Measurements from ENCODE around the gene CNPY1.

DNA sequence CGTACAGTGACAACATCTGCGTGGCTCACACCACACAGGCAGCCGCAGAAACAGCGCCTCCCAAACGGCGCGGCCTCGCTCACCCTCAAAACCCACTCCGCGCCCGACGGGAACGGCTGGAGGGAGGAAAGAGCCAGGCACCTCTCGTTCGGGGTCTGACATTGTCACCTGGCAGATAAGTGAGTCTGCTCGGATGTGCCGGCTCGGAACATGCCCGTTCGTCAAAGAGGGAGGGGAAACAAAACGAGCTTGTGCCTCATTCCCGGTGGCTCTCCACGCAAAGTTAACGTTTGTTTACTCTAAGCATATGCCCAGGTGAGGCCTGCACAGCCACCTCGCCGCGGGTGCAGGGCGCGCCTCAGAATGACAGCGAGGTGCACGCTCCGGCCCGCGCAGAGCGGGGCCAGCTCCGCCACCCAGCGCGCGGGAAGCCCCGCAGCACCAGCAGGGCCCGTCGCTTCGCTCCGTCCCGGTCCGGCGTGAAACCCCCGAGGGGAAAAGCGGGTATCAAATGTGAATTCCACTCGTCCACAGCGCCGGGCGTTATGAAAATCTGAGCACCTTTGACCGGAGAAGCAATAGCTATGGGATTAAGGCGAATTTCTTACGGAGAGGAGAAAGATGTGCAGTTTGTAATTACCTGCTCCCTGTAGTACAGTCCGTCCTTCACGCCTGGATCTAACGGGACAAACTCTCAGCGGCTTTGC, 13.1 kb downstream of the CNPY1 start:
- TF ChIP-seq, protein P1, sequence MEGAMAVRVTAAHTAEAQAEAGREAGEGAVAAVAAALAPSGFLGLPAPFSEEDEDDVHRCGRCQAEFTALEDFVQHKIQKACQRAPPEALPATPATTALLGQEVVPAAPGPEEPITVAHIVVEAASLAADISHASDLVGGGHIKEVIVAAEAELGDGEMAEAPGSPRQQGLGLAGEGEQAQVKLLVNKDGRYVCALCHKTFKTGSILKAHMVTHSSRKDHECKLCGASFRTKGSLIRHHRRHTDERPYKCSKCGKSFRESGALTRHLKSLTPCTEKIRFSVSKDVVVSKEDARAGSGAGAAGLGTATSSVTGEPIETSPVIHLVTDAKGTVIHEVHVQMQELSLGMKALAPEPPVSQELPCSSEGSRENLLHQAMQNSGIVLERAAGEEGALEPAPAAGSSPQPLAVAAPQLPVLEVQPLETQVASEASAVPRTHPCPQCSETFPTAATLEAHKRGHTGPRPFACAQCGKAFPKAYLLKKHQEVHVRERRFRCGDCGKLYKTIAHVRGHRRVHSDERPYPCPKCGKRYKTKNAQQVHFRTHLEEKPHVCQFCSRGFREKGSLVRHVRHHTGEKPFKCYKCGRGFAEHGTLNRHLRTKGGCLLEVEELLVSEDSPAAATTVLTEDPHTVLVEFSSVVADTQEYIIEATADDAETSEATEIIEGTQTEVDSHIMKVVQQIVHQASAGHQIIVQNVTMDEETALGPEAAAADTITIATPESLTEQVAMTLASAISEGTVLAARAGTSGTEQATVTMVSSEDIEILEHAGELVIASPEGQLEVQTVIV (CRISPR knock-in tag; IDR thresholded peaks at IDR 0.05; ENCODE audit: borderline replicate concordance), result no peak
- no peak for TF ChIP-seq PHB2 (IDR thresholded peaks at IDR 0.05; ENCODE audit: low read depth)
- TF ChIP-seq RB1 (IDR thresholded peaks at IDR 0.05; ENCODE audit: low read depth), result no peak
- TF ChIP-seq NFYB (IDR thresholded peaks at IDR 0.05; ENCODE audit: extremely low read depth, insufficient read length), result no peak
- TF ChIP-seq, protein P2, sequence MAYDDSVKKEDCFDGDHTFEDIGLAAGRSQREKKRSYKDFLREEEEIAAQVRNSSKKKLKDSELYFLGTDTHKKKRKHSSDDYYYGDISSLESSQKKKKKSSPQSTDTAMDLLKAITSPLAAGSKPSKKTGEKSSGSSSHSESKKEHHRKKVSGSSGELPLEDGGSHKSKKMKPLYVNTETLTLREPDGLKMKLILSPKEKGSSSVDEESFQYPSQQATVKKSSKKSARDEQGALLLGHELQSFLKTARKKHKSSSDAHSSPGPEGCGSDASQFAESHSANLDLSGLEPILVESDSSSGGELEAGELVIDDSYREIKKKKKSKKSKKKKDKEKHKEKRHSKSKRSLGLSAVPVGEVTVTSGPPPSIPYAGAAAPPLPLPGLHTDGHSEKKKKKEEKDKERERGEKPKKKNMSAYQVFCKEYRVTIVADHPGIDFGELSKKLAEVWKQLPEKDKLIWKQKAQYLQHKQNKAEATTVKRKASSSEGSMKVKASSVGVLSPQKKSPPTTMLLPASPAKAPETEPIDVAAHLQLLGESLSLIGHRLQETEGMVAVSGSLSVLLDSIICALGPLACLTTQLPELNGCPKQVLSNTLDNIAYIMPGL (CRISPR knock-in tag; IDR thresholded peaks at IDR 0.05), result no peak
- TF ChIP-seq, protein P3, sequence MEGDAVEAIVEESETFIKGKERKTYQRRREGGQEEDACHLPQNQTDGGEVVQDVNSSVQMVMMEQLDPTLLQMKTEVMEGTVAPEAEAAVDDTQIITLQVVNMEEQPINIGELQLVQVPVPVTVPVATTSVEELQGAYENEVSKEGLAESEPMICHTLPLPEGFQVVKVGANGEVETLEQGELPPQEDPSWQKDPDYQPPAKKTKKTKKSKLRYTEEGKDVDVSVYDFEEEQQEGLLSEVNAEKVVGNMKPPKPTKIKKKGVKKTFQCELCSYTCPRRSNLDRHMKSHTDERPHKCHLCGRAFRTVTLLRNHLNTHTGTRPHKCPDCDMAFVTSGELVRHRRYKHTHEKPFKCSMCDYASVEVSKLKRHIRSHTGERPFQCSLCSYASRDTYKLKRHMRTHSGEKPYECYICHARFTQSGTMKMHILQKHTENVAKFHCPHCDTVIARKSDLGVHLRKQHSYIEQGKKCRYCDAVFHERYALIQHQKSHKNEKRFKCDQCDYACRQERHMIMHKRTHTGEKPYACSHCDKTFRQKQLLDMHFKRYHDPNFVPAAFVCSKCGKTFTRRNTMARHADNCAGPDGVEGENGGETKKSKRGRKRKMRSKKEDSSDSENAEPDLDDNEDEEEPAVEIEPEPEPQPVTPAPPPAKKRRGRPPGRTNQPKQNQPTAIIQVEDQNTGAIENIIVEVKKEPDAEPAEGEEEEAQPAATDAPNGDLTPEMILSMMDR (IDR thresholded peaks at IDR 0.05 in 2 of 3, conservative IDR thresholded peaks at IDR 0.05 in 1 of 3; ENCODE audit: insufficient read depth in 2 of 3, low read depth in 1 of 3, low read length in 3 of 3), result no peak
- no peak for TF ChIP-seq MXI1 (IDR thresholded peaks at IDR 0.05; ENCODE audit: low read depth, low read length)
- TF ChIP-seq, protein P4, sequence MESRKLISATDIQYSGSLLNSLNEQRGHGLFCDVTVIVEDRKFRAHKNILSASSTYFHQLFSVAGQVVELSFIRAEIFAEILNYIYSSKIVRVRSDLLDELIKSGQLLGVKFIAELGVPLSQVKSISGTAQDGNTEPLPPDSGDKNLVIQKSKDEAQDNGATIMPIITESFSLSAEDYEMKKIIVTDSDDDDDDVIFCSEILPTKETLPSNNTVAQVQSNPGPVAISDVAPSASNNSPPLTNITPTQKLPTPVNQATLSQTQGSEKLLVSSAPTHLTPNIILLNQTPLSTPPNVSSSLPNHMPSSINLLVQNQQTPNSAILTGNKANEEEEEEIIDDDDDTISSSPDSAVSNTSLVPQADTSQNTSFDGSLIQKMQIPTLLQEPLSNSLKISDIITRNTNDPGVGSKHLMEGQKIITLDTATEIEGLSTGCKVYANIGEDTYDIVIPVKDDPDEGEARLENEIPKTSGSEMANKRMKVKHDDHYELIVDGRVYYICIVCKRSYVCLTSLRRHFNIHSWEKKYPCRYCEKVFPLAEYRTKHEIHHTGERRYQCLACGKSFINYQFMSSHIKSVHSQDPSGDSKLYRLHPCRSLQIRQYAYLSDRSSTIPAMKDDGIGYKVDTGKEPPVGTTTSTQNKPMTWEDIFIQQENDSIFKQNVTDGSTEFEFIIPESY (CRISPR knock-in tag; IDR thresholded peaks at IDR 0.05), result no peak
- TF ChIP-seq RBBP5 (IDR thresholded peaks at IDR 0.05; ENCODE audit: borderline replicate concordance, insufficient read depth, low read length, poor library complexity, severe bottlenecking), result no peak
- no peak for TF ChIP-seq PRPF4 (IDR thresholded peaks at IDR 0.05; ENCODE audit: insufficient read depth, low read depth, low read length, poor library complexity, severe bottlenecking)

All from K562 (cell line).